Endothelial cell of umbilical vein (primary cell): ENCODE measurements around the gene FOLH1. TPM values are rescaled to one million over a fixed set of nuclear protein-coding genes. Genes with fewer than 3 reads are reported as not detected.
"Not testable (repeated sequence)": the region's sequence is repeated elsewhere in the genome, so short reads cannot be mapped to it uniquely, and the experiment has no call there.

ENCODE experiments used
- BruUV-seq: library from RNA; stranded (reverse); fragments of 400-500 nt; replicated peaks from 2 replicates; lab custom pipeline; 2021; lab: Mats Ljungman, UMichigan
- CTCF ChIA-PET: fragments of 300-600, 350-600 bp; sonication (Branson Sonifier 250); formaldehyde crosslinking; loops from one replicate; lab custom pipeline; 2021; ENCODE audit warnings: antibody characterized with exemption, inconsistent platforms; lab: Charles Lee
- POLR2A ChIA-PET: fragments of 300-600, 350-600 bp; sonication (Branson Sonifier 250); formaldehyde crosslinking; loops from one replicate; lab custom pipeline; 2021; ENCODE audit warnings: antibody characterized with exemption, inconsistent platforms; lab: Charles Lee
- DNase-seq: peaks from one replicate; pipeline ENCODE4 v3.0.0-alpha.2; 2011; ENCODE audit warnings: low read depth, low spot score
- FAIRE-seq: peaks from 2 replicates; lab custom pipeline; 2011; peaks lifted over from hg19 to GRCh38; lab: Jason Lieb, UNC
- H2AFZ ChIP-seq: 2 replicates; pipeline ENCODE4 v1.6.0; 2012; ENCODE audit warnings: low read depth, low read length, control low read depth, inconsistent platforms
- H3K27ac ChIP-seq: 2 replicates; pipeline ENCODE4 v1.5.1; 2011; ENCODE audit warnings: low read depth, mild to moderate bottlenecking, control low read depth, low read length, moderate library complexity; ENCODE audit not compliant: insufficient read depth
- H3K27me3 ChIP-seq, 2 experiments: 2 replicates each; pipeline versions ENCODE4 v1.6.0 to v1.6.1; 2011; ENCODE audit warnings: low read length in 2 of 2, mixed read lengths in 1 of 2; ENCODE audit not compliant: control insufficient read depth in 2 of 2, insufficient read depth in 2 of 2
- H3K36me3 ChIP-seq, 2 experiments: 2 replicates in 1 of 2; 3 replicates in 1 of 2; pipeline ENCODE4 v1.5.1; 2011; ENCODE audit warnings: low read length in 2 of 2, mild to moderate bottlenecking in 1 of 2, moderate library complexity in 1 of 2; ENCODE audit not compliant: control insufficient read depth in 2 of 2, insufficient read depth in 2 of 2; ENCODE audit errors: extremely low read depth in 1 of 2
- H3K4me1 ChIP-seq: 3 replicates; pipeline ENCODE4 v1.5.1; 2011; ENCODE audit warnings: mild to moderate bottlenecking, low read length; ENCODE audit not compliant: control insufficient read depth, insufficient read depth; ENCODE audit errors: extremely low read depth
- H3K4me2 ChIP-seq: 2 replicates; pipeline ENCODE4 v1.6.1; 2011; ENCODE audit warnings: low read length, control low read depth, mixed read lengths; ENCODE audit not compliant: insufficient read depth
- H3K4me3 ChIP-seq, 3 experiments: fragments of 200-600 bp in 1 of 3; sonication (generic), shearing (Covaris generic) in 1 of 3; replicated peaks in 1 of 3; 2 replicates each; pipeline ENCODE4 v1.5.1; 2011 to 2016; ENCODE audit warnings: control low read depth in 3 of 3, low read length in 3 of 3, mild to moderate bottlenecking in 2 of 3, inconsistent platforms in 1 of 3, low read depth in 1 of 3, moderate library complexity in 1 of 3; ENCODE audit not compliant: insufficient read depth in 1 of 3
- H3K79me2 ChIP-seq: 2 replicates; pipeline ENCODE4 v1.6.0; 2012; ENCODE audit warnings: low read length, inconsistent platforms; ENCODE audit not compliant: control insufficient read depth, insufficient read depth
- H3K9ac ChIP-seq: replicated peaks from 2 replicates; pipeline ENCODE3; 2011; ENCODE audit warnings: low read length, control low read depth; ENCODE audit not compliant: insufficient read depth; ENCODE audit errors: extremely low read depth
- H3K9me1 ChIP-seq: replicated peaks from 3 replicates; pipeline ENCODE4 v1.6.0; 2011; ENCODE audit warnings: mild to moderate bottlenecking, low read length; ENCODE audit not compliant: control insufficient read depth, insufficient read depth; ENCODE audit errors: extremely low read depth
- H3K9me3 ChIP-seq: replicated peaks from 2 replicates; pipeline ENCODE4 v1.5.1; 2012; ENCODE audit warnings: low read length, inconsistent platforms; ENCODE audit not compliant: control insufficient read depth, insufficient read depth
- H4K20me1 ChIP-seq: replicated peaks from 2 replicates; pipeline ENCODE3; 2011; ENCODE audit warnings: mild to moderate bottlenecking, low read length; ENCODE audit not compliant: control insufficient read depth, insufficient read depth; ENCODE audit errors: extremely low read depth
- FOS ChIP-seq: IDR thresholded peaks from 2 replicates; pipeline ENCODE4 v1.6.1; 2011; ENCODE audit warnings: mild to moderate bottlenecking, low read length, moderate library complexity, borderline replicate concordance; ENCODE audit not compliant: insufficient read depth
- GATA2 ChIP-seq: IDR thresholded peaks from 2 replicates; pipeline ENCODE4 v1.7.0; 2011; ENCODE audit warnings: low read depth, mild to moderate bottlenecking, moderate library complexity, mixed read lengths, low read length; ENCODE audit not compliant: insufficient read length, insufficient read depth
- POLR2AphosphoS5 ChIP-seq: IDR thresholded peaks from 2 replicates; pipeline ENCODE4 v1.6.1; 2012; ENCODE audit warnings: low read depth, mild to moderate bottlenecking, control low read depth, low read length, moderate library complexity; ENCODE audit not compliant: insufficient read depth
- dilution Hi-C: fragments of 300-500 bp; cut with MboI; formaldehyde crosslinking; loops from one replicate; pipeline ENCODE4 v1.15.0; 2019; ENCODE audit warnings: low sequenced_read_pairs; ENCODE audit not compliant: extremely low pct_ligation_motif_present
- intact Hi-C: fragments of 100-400 bp; cut with micrococcal nuclease; formaldehyde crosslinking; loops from one replicate; pipeline ENCODE4 v1.10.0; 2022
- polyA plus RNA-seq, 4 experiments: library from polyadenylated mRNA; depleted of rRNA in 3 of 4; stranded (reverse) in 3 of 4; unstranded in 1 of 4; fragments of >200 nt; gene quantifications; 2 replicates each; pipeline versions ENCODE4 v1.2.1 to v1.2.3, GENCODE V29; 2011 to 2012; ENCODE audit warnings: missing spikeins in 1 of 4
- total RNA-seq: library from RNA; stranded (reverse); gene quantifications from 2 replicates; pipeline ENCODE4 v1.2.3, GENCODE V29; 2021

The FOLH1 gene
- total and polyA plus RNA-seq, 2 donors (not counting 3 experiments of a cell fraction or from before 2014, with no cell fraction given) = 0.12 to 0.53 TPM

DNA sequence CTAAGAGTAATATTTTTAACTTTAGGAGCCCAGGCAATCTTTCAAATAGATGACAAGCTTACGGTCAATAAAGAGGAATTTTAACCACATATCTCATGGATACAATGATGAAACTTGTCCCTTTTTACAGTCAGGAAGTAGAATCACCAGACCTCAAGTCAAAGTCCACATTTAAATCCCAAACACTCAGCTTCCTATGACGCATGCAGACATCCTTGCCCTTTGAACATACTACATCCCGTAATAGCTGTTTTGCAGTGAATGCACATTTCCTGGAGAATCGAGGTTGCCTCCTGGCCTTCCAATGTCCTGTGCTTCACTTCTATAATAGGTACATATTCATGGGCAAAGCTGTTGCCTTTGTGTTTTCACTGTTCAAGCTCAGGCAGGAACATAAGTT is 25.3 kb upstream of the FOLH1 start:
- H3K4me1 ChIP-seq, H3K4me3 ChIP-seq, H3K27me3 ChIP-seq, dilution Hi-C loops, H3K79me2 ChIP-seq, H2AFZ ChIP-seq, H3K9me1 ChIP-seq, POLR2A ChIA-PET, BruUV-seq, H3K36me3 ChIP-seq, H3K9me3 ChIP-seq, H4K20me1 ChIP-seq, H3K9ac ChIP-seq: not testable (repeated sequence)
- CTCF ChIA-PET = interaction anchor here (0.8 kb wide), 1 partner anchor 93 kb away, joined by 3 read pairs; no protein-coding TSS in a partner anchor
- H3K27ac ChIP-seq = peak overlapping the region; percentile 50
- H3K4me2 ChIP-seq = peak overlapping the region; percentile 8
- intact Hi-C loops = loop anchor here (2.0 to 5.0 kb wide), 2 partner anchors 93 to 764 kb away; no protein-coding TSS in a partner anchor
- TF ChIP-seq POLR2AphosphoS5 (peak; percentile 34), GATA2 (peak; percentile 18), FOS (peak; percentile 15)
- FAIRE-seq = peak; percentile 100
- DNase-seq = peak; percentile 62

DNA sequence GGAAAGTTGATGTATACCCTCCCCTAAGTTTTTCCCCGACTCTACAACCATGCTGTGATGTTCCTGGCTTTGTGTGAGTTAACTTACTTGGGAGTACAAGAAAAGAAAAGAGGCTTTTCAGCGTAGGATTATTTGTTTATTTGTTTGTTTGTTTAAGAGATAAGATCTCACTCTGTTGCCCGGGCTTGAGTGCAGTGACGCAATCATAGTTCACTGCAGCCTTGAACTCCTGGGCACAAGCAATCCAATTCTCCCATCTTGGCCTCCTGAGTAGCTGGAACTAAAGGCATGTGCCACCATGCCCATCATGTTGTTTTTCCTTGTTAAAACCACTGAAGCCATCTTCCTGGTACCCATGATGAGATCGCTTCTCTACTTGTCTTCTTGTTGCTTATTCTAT is 24.6 kb upstream of the FOLH1 start:
- intact Hi-C loops = loop anchor here (2.0 to 5.0 kb wide), 2 partner anchors 94 to 764 kb away; no protein-coding TSS in a partner anchor
- H3K9me3 ChIP-seq, H4K20me1 ChIP-seq, H3K4me3 ChIP-seq, H3K27me3 ChIP-seq, dilution Hi-C loops, POLR2A ChIA-PET, H2AFZ ChIP-seq, H3K9me1 ChIP-seq, H3K4me1 ChIP-seq, H3K9ac ChIP-seq, H3K4me2 ChIP-seq, H3K36me3 ChIP-seq, H3K79me2 ChIP-seq: not testable (repeated sequence)
- TSS peak; percentile 43 for BruUV-seq
- DNase-seq (peak; percentile 5), FAIRE-seq (peak; percentile 55)
- H3K27ac ChIP-seq = peak overlapping the region; percentile 50
- CTCF ChIA-PET = interaction anchor here (0.8 kb wide), 1 partner anchor 94 kb away, joined by 3 read pairs; no protein-coding TSS in a partner anchor

DNA sequence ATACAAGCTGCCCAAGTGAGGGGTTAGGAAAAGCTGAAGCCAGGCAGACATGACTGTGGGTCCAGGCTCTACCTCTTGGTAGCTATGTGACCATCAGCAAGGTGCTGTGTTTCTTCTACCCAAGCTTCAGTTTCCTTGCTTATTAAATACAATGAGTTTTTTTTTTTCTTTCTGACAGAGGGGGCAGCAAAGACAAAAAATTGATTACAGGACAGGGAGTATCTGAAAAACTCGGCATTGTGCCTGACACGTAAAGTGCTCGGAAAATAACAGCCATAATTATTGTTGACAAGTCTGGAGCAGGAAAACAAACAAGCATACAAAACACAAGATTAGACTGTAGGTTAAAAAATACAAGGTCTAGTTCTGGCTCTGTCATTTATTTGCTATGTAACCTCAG is 23.3 kb upstream of the FOLH1 start:
- intact Hi-C loops = loop anchor here (2.0 to 5.0 kb wide), 2 partner anchors 95 to 766 kb away; no protein-coding TSS in a partner anchor
- BruUV-seq, H3K27me3 ChIP-seq, dilution Hi-C loops, H3K4me3 ChIP-seq, H3K4me2 ChIP-seq, H3K9ac ChIP-seq, H3K27ac ChIP-seq, POLR2A ChIA-PET, DNase-seq, H2AFZ ChIP-seq, H4K20me1 ChIP-seq, H3K79me2 ChIP-seq, H3K4me1 ChIP-seq, CTCF ChIA-PET, H3K9me1 ChIP-seq, H3K36me3 ChIP-seq, H3K9me3 ChIP-seq: not testable (repeated sequence)
- peak; percentile 49 for FAIRE-seq

DNA sequence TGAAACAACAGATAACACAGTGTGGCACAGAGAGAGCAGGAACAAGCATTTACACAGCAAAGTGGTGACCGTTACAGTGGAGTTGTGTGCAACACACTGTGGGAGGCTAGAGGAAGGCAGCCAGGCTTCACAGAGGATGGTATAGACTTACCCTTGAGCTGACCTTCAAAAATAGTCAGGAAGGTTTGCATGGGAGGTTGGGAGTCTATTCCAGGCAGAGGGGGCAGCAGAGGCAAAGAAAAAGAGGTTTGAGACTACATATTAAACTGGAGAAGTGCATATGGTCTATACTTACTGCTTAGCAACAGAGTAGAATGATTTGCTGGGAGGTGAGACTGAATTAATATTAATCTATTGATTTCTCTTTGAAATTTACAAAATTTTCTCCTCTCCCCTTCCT is 22.1 kb upstream of the FOLH1 start:
- H3K27me3 ChIP-seq, H2AFZ ChIP-seq, H3K9ac ChIP-seq, BruUV-seq, FAIRE-seq, H3K4me2 ChIP-seq, dilution Hi-C loops, H4K20me1 ChIP-seq, H3K27ac ChIP-seq, H3K9me3 ChIP-seq, H3K4me3 ChIP-seq, H3K36me3 ChIP-seq, H3K4me1 ChIP-seq, H3K9me1 ChIP-seq, POLR2A ChIA-PET, H3K79me2 ChIP-seq: not testable (repeated sequence)
- intact Hi-C loops = loop anchor here (5.0 kb wide), 1 partner anchor 767 kb away; no protein-coding TSS in a partner anchor
- CTCF ChIA-PET = interaction anchor here (0.6 kb wide), 1 partner anchor 144 kb away, joined by 3 read pairs; no protein-coding TSS in a partner anchor
- DNase-seq = peak; percentile 37
